ENCODE data around the gene JAGN1. TPM values are rescaled to one million over a fixed set of nuclear protein-coding genes. Genes with fewer than 3 reads are reported as not detected.
A peak's percentile ranks its signal among the peaks of the same experiment; 100 is the strongest.

The JAGN1 gene
- total RNA-seq, 1 donor from 2014 or later = 56.0 TPM

- Histone ChIP-seq H3K36me3 (ENCODE audit: control insufficient read depth, insufficient read depth, low read length) (no peaks in the 10 kb centered on the region), H3K27me3 (ENCODE audit: control insufficient read depth, insufficient read depth, low read length) (no peaks in the 10 kb centered on the region), H3K4me3 (ENCODE audit: low read depth, low read length) (no peak overlapping the region)
- DNase-seq (ENCODE audit: low read depth) = peak; percentile 56
- no peak for TF ChIP-seq CTCF (IDR thresholded peaks at IDR 0.05; ENCODE audit: insufficient read depth, low read length, poor library complexity, severe bottlenecking)
These were observed 5.8 kb upstream of the JAGN1 start for GRCh38 chr3:9884555-9885165.

GRCh38 chr3:9886328-9886727, 4.1 kb upstream of the JAGN1 start:
- Histone ChIP-seq H3K4me3 (ENCODE audit: low read depth, low read length) (no peak overlapping the region), H3K27me3 (ENCODE audit: control insufficient read depth, insufficient read depth, low read length) (no peaks in the 10 kb centered on the region), H3K36me3 (ENCODE audit: control insufficient read depth, insufficient read depth, low read length) (no peaks in the 10 kb centered on the region)
- TF ChIP-seq CTCF (IDR thresholded peaks at IDR 0.05; ENCODE audit: insufficient read depth, low read length, poor library complexity, severe bottlenecking) = no peak
- no peak for DNase-seq (ENCODE audit: low read depth)

- H3K4me3 ChIP-seq (ENCODE audit: low read depth, low read length) = no peak overlapping the region
- no peak for DNase-seq (ENCODE audit: low read depth)
- no peak for TF ChIP-seq CTCF (IDR thresholded peaks at IDR 0.05; ENCODE audit: insufficient read depth, low read length, poor library complexity, severe bottlenecking)
- no peaks in the 10 kb centered on the region for H3K27me3 ChIP-seq (ENCODE audit: control insufficient read depth, insufficient read depth, low read length)
- H3K36me3 ChIP-seq (ENCODE audit: control insufficient read depth, insufficient read depth, low read length) = no peaks in the 10 kb centered on the region
These were observed 2.9 kb upstream of the JAGN1 start for GRCh38 chr3:9887480-9887879.

- Histone ChIP-seq H3K4me3 (ENCODE audit: low read depth, low read length) (no peak overlapping the region), H3K27me3 (ENCODE audit: control insufficient read depth, insufficient read depth, low read length) (no peaks in the 10 kb centered on the region), H3K36me3 (ENCODE audit: control insufficient read depth, insufficient read depth, low read length) (no peaks in the 10 kb centered on the region)
- no peak for DNase-seq (ENCODE audit: low read depth)
- TF ChIP-seq CTCF (IDR thresholded peaks at IDR 0.05; ENCODE audit: insufficient read depth, low read length, poor library complexity, severe bottlenecking) = no peak
These were observed 1.9 kb upstream of the JAGN1 start for GRCh38 chr3:9888540-9888939.

- Histone ChIP-seq H3K36me3 (ENCODE audit: control insufficient read depth, insufficient read depth, low read length) (no peaks in the 10 kb centered on the region), H3K27me3 (ENCODE audit: control insufficient read depth, insufficient read depth, low read length) (no peaks in the 10 kb centered on the region), H3K4me3 (ENCODE audit: low read depth, low read length) (no peak overlapping the region)
- DNase-seq (ENCODE audit: low read depth) = no peak
- TF ChIP-seq CTCF (IDR thresholded peaks at IDR 0.05; ENCODE audit: insufficient read depth, low read length, poor library complexity, severe bottlenecking) = no peak
These were observed 1.0 kb upstream of the JAGN1 start for GRCh38 chr3:9889405-9889804.

- no peak for TF ChIP-seq CTCF (IDR thresholded peaks at IDR 0.05; ENCODE audit: insufficient read depth, low read length, poor library complexity, severe bottlenecking)
- no peaks in the 10 kb centered on the region for H3K36me3 ChIP-seq (ENCODE audit: control insufficient read depth, insufficient read depth, low read length)
- no peaks in the 10 kb centered on the region for H3K27me3 ChIP-seq (ENCODE audit: control insufficient read depth, insufficient read depth, low read length)
- no peak for DNase-seq (ENCODE audit: low read depth)
- peak overlapping the region; percentile 72 for H3K4me3 ChIP-seq (ENCODE audit: low read depth, low read length)
These were observed 737 bp downstream of the JAGN1 start for GRCh38 chr3:9891072-9891622.
